Endothelial cell of umbilical vein (primary cell): ENCODE data around the gene TBC1D14.

Experiments
- CTCF ChIP-seq, 2 donors: IDR thresholded peaks; 1 replicate in 1 of 2; 2 replicates in 1 of 2; pipeline ENCODE4 v1.5.1; 2011; ENCODE audit warnings: low read length in 2 of 2, mild to moderate bottlenecking in 2 of 2, moderate library complexity in 2 of 2, control low read depth in 1 of 2, inconsistent platforms in 1 of 2, low read depth in 1 of 2; ENCODE audit not compliant: insufficient read depth in 1 of 2; ENCODE audit errors: extremely low read depth in 1 of 2
- EZH2 ChIP-seq: IDR thresholded peaks from 2 replicates; pipeline ENCODE4 v1.6.1; 2012; ENCODE audit warnings: borderline replicate concordance, low read depth, mild to moderate bottlenecking, moderate library complexity, low read length, inconsistent platforms; ENCODE audit not compliant: severe bottlenecking
- JUN ChIP-seq: IDR thresholded peaks from 2 replicates; pipeline ENCODE4 v1.6.1; 2011; ENCODE audit warnings: borderline replicate concordance, low read depth; ENCODE audit not compliant: insufficient read length, insufficient read depth
- MAX ChIP-seq: IDR thresholded peaks from 2 replicates; pipeline ENCODE4 v1.6.1; 2011; ENCODE audit not compliant: insufficient read depth, insufficient read length
- MYC ChIP-seq: IDR thresholded peaks from one replicate; pipeline ENCODE4 v1.6.1; 2011; ENCODE audit warnings: mild to moderate bottlenecking, low read depth, low read length
- POLR2A ChIP-seq: IDR thresholded peaks from 2 replicates; pipeline ENCODE4 v1.6.1; 2012; ENCODE audit warnings: low read depth, mild to moderate bottlenecking, control low read depth, low read length
- POLR2AphosphoS5 ChIP-seq: IDR thresholded peaks from 2 replicates; pipeline ENCODE4 v1.6.1; 2012; ENCODE audit warnings: low read depth, mild to moderate bottlenecking, control low read depth, low read length, moderate library complexity; ENCODE audit not compliant: insufficient read depth

DNA sequence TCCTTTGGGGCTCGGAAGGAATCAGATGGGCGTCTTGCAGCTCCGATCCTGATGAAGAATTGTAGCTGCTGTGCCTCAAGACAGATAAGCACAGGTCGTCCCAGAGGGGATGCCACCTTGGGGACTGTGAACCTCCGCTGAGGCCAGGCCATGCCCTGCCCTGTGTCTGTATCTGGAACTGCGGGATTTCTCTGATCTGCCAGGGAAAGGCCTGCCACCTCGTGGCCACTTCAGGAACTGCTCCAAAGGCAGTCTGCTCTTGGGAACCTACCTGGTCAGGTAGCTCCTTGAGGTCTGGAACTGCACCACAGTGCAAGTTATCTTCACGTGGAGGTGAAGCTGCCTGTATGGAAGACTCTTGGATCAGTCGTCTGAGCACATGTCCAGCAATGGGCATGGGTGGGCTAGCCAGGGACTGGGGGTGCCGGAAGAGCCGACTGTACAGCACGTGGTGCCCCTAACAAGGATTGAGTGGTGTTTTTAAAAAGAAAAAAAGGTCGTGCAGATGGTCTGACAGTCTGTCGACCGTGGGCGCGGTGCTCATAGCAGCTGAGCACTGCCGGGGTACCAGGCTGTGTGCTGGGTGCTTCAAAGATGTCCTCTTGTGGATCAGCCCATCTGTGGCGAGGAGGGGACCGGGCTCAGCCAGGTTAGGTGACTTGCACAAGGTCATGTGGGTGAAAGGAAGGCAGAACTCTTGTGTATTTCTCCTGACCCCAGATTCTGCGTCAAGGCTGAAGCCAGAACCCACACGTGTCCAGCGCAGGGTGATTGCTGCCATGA is 161.3 kb downstream of the TBC1D14 start:
- TF ChIP-seq CTCF (IDR thresholded peaks at IDR 0.05; ENCODE audit: extremely low read depth in 1 of 2, insufficient read depth in 1 of 2, low read depth in 1 of 2, low read length in 2 of 2) (peak; percentile 97 to 99), POLR2A (no peak), MAX (no peak), JUN (no peak), MYC (no peak), POLR2AphosphoS5 (no peak), EZH2 (no peak)
